ENCODE data around the gene RPL29. TPM values are rescaled to one million over a fixed set of nuclear protein-coding genes. Genes with fewer than 3 reads are reported as not detected.

The RPL29 gene
- polyA plus RNA-seq, 1 experiment: 1,368 TPM

GRCh38 chr3:52040600-52040999, 44.9 kb upstream of the RPL29 start:
- TF ChIP-seq CTCF (IDR thresholded peaks at IDR 0.05; ENCODE audit: low read depth, low read length): no peak
- ChIA-PET CTCF (interaction anchor here (1.2 to 1.3 kb wide), 3 partner anchors 26 to 40 kb away, joined by 3 to 5 read pairs (median 4); no protein-coding TSS in a partner anchor), POLR2A (no interaction called here)
- Histone ChIP-seq H3K4me3 (ENCODE audit: low read depth, low read length) (no peak overlapping the region), H3K27ac (ENCODE audit: low read depth, low read length) (no peak overlapping the region), H3K9me3 (ENCODE audit: control insufficient read depth, insufficient read depth, low read length) (no peaks in the 10 kb centered on the region), H3K27me3 (ENCODE audit: control insufficient read depth, insufficient read depth, low read length) (no peaks in the 10 kb centered on the region)
- no peak for DNase-seq (ENCODE audit: low read depth, low spot score)

- no peaks in the 10 kb centered on the region for H3K27me3 ChIP-seq (ENCODE audit: control insufficient read depth, insufficient read depth, low read length)
- no peak for TF ChIP-seq CTCF (IDR thresholded peaks at IDR 0.05; ENCODE audit: low read depth, low read length)
- no peak overlapping the region for H3K27ac ChIP-seq (ENCODE audit: low read depth, low read length)
- H3K4me3 ChIP-seq (ENCODE audit: low read depth, low read length): no peak overlapping the region
- CTCF ChIA-PET: interaction anchor here (1.3 kb wide), 1 partner anchor 25 kb away, joined by 4 read pairs; no protein-coding TSS in a partner anchor
- no peak for DNase-seq (ENCODE audit: low read depth, low spot score)
- no peaks in the 10 kb centered on the region for H3K9me3 ChIP-seq (ENCODE audit: control insufficient read depth, insufficient read depth, low read length)
- POLR2A ChIA-PET: no interaction called here
Measured at GRCh38 chr3:52039846-52040245, 44.2 kb upstream of the RPL29 start.

GRCh38 chr3:52039426-52039825, 43.7 kb upstream of the RPL29 start:
- ChIA-PET POLR2A (no interaction called here), CTCF (no interaction called here)
- TF ChIP-seq CTCF (IDR thresholded peaks at IDR 0.05; ENCODE audit: low read depth, low read length): no peak
- Histone ChIP-seq H3K27me3 (ENCODE audit: control insufficient read depth, insufficient read depth, low read length) (no peaks in the 10 kb centered on the region), H3K4me3 (ENCODE audit: low read depth, low read length) (no peak overlapping the region), H3K27ac (ENCODE audit: low read depth, low read length) (no peak overlapping the region), H3K9me3 (ENCODE audit: control insufficient read depth, insufficient read depth, low read length) (no peaks in the 10 kb centered on the region)
- DNase-seq (ENCODE audit: low read depth, low spot score): no peak

- CTCF ChIA-PET: no interaction called here
- TF ChIP-seq CTCF (IDR thresholded peaks at IDR 0.05; ENCODE audit: low read depth, low read length): no peak
- Histone ChIP-seq H3K27ac (ENCODE audit: low read depth, low read length) (no peak overlapping the region), H3K9me3 (ENCODE audit: control insufficient read depth, insufficient read depth, low read length) (no peaks in the 10 kb centered on the region), H3K4me3 (ENCODE audit: low read depth, low read length) (no peak overlapping the region), H3K27me3 (ENCODE audit: control insufficient read depth, insufficient read depth, low read length) (no peaks in the 10 kb centered on the region)
- POLR2A ChIA-PET: no interaction called here
- no peak for DNase-seq (ENCODE audit: low read depth, low spot score)
Measured at GRCh38 chr3:52038227-52038626, 42.5 kb upstream of the RPL29 start.

GRCh38 chr3:52037291-52037690, 41.6 kb upstream of the RPL29 start:
- TF ChIP-seq CTCF (IDR thresholded peaks at IDR 0.05; ENCODE audit: low read depth, low read length): no peak
- ChIA-PET POLR2A (no interaction called here), CTCF (interaction anchor here (0.9 kb wide), 1 partner anchor 16 kb away, joined by 3 read pairs; no protein-coding TSS in a partner anchor)
- no peak for DNase-seq (ENCODE audit: low read depth, low spot score)
- no peak overlapping the region for H3K27ac ChIP-seq (ENCODE audit: low read depth, low read length)
- H3K9me3 ChIP-seq (ENCODE audit: control insufficient read depth, insufficient read depth, low read length): no peaks in the 10 kb centered on the region
- H3K27me3 ChIP-seq (ENCODE audit: control insufficient read depth, insufficient read depth, low read length): no peaks in the 10 kb centered on the region
- no peak overlapping the region for H3K4me3 ChIP-seq (ENCODE audit: low read depth, low read length)

Data from AG04450 (cell line).